Middle frontal gyrus (tissue), 1 donor: Measurements from ENCODE around the gene FAT1.

Experiments
- DNase-seq: peaks from one replicate; pipeline ENCODE4 v3.0.0-alpha.2; 2015; ENCODE audit warnings: low spot score; ENCODE audit errors: extremely low spot score

The FAT1 gene

DNA sequence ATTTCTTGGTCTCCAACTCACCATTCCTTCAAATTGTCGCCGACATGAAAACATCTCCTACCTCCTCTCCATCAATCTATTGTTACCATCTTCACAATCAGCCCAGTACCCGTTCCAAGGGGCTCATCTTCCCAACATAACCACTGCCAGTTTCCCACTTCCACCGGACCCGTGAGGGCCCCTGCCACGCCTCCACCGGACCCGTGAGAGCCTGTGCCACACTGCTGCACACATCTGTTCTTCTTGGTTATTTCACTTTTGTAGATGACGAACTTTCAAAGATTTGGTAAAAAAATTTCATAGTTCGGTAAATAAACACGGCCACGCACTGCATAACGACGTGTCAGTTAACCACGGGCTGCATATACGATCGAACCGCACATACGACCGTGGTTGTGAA is 65.0 kb downstream of the FAT1 start:
- no peak for DNase-seq

DNA sequence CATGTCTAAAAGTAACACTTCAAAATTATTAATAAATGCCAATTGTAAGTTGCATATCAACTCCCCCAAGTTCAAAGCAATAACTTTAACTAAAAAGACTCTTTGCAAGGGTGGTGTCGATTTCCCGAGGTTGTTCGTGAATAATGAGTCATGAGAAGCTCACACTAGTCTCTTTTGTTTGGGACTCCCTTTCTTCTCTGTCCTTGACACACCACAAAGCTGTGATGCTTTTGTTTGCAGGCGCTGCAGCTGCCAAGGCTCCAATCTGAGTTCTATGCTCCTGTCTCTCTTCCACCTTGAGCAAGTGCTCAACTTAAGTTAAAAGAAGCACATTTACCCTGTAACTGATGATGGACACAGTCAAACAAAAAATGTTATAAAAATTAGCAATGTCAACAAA is 65.9 kb downstream of the FAT1 start:
- no peak for DNase-seq

DNA sequence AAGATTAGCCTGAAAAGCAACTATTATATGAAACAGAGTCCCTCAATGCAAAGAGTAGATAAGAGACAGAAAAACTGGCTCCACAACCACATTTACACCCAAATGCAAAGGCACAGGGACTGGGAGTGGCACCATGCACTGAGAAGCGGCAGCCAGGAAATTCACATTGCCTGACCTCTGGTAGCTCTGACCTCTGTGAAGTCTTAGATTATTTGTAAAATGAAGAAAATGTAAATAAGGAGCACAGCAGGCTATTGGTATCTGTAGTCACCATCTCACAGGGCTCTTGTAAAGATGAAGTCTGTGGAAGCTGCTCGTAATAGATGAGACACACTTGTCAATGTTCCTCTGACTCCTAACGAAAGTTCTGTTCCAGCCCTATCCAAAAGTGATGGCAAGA is 69.7 kb downstream of the FAT1 start:
- DNase-seq: no peak

DNA sequence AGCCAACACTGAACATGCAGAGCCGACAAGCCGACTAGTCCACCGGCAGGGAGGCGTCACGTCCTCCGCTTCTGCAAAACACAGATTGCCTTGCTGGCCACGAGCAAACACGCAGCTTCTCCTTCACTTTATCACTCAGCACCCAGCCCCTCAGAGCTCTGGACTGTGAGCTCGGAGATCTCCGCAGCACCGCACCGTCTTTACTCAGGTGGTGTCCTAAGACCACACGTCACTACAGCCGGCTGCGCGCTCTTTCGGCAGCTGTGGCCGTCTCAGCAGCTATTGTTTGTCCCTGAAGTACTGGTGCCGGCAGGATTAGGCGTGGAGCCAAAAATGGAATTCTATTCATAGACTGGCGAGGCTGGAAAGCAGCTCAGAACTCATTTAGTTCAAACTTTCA is 72.0 kb downstream of the FAT1 start:
- DNase-seq: peak; percentile 19

DNA sequence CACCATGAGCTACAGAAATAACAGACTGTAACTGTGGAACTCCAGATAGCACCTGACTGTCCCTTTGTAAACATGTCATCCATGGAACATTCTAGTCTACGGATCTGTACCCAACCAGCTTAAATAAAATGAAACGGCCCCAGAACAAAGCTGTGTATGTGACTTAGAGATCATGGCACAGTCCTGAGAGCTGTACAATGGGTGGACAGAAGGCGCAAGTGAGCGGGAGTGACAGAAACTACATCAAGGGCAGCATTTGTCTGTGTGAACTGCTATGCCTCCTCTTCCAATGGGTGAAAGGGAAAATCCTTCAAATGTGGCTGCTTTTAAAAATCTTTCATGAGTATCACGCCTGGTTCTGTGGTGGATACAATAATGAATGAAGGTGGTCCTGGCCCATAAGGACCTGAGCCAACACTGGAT is 72.5 kb downstream of the FAT1 start:
- no peak for DNase-seq

DNA sequence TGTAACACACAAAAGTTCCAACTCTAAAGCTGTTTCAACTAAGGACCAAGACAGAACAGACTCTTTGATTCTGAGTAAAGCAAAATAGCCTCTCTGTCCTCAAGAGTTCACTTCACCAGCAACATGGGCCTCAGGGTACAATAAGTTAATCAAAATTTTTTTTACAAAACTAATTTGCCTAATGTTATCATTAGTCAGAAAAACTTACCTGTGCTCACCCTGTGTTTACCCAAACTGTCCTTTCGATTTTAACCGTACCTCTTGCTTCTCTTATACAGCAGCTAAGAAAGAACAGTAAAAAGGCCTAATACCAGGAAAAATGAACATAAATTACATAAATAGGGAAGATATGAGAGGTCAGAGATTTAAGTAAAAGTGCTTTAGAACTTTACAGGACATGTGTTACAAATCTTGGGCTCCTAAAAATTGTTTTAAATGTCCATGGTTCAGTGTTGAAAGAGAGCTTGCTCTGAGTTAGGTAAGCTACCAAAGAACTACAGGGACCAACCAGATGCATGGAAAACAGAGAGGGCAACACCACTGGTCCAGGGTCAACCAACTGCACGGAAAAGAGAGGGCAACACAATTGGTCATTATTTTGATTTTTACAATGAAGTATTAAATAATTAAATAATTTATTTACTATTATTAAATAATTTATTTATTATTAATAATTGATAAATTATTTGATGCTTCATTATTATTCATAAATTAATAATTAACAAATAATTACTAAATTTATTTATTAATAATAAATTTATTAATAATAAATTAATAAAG is 73.1 kb downstream of the FAT1 start:
- DNase-seq: no peak

DNA sequence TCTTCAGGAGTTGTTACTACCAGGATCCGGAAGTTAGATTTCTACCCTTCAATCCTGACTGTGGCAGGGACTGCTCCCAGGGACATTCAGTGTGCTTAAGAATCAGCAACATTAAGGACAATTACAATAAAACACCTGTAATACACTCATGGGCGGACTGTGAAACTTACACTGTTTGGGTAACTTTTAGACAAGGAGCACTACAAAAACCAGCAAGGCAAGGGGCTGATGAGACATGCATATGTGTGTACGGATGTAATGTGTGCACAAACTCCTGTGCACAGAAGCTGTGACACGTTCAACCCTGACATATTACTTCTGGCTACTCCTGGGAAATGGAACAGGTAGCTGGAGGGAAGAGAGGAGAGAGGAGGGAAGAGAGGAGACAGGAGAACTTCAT is 75.8 kb downstream of the FAT1 start:
- no peak for DNase-seq

DNA sequence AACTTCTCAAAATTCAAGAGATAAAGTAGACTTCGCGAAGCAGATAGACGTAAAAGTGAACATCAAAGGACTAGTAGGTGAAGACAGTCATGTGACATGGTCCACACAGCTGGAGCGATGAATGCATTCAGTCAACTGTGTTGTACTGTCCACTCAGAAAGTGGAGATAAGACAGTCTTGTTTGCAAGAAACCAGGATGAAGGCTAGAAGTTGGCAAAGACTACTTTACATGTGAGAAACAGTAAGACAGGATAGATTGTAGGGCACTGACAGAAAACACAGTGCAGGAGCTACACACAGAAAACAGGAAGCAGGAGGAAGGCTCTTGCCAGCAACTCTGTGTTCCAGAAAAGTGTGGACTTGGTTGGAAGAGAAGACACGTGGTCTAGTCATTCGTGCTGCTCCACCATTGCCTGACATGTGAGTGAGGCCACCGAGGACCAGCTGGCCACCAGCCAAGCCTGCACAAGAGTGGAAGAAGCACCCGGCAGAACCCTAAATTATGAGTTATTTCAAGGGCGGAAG is 78.9 kb downstream of the FAT1 start:
- DNase-seq: no peak

DNA sequence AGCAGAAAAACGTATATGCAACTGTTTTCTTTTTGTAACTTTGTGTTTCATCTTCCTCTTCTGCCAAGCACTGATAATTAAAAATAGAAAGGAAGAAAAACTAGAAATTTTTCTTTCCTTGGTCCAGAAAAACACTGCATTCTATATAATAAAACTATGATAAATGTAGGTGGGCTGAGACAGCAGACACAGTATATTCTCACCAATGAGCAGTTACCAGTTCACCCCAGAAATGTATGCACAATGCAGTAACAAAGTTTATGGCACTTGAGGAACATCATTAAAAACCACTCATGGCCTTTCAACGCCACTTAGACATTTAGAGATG is 79.4 kb downstream of the FAT1 start:
- DNase-seq: no peak

DNA sequence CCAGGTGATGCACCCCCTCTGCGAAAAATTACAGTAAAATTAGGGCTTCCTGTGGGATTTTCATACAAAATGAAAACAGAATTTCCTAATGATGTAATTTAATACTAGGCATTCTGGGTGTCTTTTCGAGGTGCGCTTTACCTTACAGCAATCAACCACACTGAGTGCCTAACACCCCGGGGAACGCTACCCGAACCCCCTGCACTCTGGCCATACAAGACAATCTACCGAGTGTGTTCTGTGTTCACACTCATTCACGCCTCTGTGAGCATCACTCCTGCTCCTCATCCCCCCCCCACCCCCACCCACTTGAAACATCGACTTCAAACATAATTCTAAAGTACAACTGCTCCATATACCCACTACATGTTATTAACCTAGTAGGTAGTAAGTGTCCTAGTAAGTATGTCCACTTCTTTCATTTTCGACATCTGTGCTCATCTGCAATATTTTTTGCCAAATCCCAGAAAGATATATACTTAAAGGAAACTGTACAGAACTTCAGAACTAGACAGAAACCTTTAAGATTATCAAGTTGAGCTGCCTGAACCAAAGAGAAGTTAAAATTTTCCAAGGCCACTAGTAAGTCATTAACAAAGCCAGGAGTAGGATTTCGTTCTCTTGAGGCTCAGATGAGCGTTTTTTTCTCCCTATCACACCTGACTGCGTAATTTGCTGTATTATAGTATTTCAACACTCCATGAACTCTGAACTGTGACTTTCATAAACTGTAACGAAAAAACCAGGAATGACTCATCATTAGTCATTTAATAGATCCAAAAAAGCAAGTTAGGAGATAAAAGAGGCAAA is 80.0 kb downstream of the FAT1 start:
- DNase-seq: no peak

DNA sequence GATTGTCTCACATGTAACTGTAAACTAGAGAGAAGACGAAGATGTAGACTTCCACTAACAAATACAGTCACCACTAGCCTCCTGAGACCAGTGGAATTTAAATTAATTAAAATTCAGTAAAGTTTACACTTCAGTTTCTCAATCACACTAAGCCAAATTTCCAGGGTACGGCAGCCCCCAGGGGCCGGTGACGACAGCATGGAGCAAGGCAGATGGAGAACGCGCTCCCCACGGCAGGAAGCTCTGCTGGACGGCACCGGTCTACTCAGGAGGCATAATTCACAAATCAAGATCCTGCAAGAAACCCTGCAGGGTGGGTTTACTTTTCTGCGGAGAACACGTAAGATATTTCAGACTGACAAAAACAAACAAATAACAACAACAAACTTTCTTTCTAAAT is 80.7 kb downstream of the FAT1 start:
- DNase-seq: no peak

DNA sequence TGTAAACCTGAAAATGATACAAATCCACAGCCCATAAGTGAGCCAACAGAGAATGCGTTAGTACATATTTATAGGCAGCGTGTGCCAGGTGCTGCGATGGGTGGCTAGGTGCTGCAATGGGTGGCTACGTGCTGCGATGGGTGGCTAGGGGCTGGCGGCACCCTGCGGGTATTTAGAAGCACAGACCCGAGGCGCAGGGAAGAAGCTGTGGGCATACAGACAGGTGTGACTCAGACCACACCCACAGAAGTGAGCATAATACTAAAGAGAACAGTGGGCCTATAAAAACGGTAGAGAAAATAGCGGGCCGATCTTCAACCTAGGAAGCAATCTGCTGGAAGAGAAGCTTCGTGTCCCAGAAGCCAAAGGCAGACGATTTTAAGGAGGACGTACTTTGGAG is 81.1 kb downstream of the FAT1 start:
- no peak for DNase-seq

DNA sequence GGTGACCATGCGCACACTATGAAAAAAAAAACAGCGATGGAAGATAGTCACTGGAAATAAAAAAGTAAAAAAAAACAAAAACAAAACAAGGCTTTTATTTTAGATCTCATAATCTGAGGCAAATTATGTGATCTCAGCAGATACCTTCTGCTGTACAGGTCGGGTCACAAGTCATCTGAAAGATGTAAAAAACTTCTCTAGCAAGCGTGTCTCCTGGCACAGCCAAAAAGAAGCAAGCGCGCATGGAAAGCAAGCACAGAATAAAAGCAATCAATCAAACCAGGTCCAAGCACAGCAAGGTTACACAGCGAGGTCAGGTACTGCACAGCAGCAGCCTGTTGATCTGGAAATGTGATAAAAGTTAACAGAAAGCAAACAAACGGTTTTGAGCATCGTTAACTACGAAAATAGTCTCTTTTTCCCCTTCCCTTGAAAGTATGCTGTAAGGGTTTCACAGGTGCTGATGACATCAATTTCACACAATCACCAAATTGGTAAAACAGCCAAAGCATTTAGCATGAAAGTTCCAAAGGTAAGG is 89.0 kb downstream of the FAT1 start:
- DNase-seq: no peak

DNA sequence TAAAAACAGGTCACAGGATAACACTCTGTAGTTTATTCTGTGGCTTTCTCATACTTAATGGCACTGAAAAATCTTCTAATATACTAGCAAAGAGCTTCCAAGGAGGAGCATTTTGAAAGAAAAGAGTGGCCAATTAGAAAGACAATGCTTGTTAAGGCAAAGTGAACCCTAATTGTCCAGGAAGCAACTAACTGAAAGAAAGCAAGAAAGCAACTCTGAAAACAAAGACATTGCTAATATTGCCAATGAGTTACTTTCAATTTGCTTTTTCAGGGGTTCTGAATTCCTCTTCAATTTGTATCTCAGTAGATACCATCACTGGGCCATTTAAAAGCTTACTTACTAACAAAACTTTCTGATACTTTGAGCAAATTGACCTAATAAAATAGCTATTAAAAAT is 89.8 kb downstream of the FAT1 start:
- DNase-seq: no peak

DNA sequence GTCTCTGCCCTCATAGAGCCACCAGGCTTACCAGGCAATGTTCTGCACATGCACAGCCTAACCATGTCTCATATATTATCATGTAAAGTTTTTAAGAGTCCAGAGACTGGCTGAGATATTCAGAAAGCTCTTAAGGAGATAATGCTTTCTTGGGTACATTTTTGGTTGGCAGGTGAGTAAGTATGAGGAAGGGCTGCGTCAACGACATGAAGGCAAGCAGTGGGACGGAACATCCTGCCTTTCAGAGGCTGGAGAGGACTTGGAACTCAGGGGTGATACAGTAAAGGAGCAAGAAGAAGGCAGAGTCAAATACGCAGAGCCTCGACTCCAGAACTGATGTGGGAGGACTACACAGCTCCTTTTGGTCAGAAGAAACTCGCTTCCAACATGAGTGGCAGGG is 93.5 kb downstream of the FAT1 start:
- no peak for DNase-seq

DNA sequence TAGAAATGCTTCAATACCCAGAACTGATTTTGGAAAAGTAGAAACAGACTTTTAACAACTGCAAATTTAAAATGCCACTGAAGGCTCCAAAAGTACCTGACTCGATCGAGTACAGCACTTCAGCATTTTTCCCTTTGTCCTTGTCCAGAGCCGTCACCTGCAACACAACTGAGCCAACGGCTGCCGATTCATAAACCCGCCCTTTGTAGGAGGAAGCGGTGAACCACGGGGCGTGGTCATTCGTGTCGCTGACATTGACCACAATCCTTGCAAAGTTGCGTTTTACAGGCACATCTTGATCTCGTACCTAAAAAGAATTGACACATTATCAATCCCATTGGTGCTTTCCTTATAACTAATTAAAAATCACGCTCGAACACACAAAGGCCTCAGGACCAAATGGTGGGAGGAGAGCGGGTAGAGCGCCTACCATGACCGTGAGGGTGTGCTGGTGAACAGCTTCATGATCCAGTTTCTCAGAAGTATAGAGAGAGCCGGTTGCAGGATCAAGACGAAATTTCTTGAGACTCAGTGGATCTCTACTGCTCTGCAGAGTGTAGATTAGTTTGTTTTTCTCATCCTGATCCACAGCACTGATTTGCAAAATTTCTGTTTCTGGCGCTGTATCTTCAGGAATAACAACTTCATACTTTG is 95.5 kb downstream of the FAT1 start:
- no peak for DNase-seq

DNA sequence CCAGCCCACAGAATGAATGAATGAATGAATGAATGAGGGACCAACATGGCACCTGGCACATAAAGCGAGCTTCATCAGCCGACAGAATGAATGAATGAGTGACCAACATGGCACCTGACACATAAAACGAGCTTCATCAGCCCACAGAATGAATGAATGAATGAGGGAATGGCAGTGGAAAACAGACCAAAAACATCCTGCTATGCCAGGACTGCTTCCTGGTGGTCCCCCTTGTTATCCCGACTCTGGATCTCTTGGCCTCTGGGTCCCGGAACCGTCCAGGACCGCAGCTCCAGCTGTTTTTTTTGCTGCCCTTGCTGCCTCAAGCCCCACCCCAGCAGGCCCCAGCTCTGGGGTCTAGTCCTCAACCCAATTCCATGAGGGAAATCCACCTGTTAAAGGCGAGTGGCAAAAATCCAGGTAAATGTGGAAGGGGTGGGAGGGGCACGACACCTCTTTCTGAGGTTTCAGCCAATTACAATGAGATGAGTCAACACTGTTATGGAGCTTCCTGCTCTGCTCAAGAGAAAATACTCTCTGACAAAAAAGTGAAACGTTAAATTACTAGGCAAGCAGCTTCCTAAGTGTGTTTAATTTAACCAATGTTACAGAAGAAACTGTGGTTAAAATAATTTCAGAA is 96.3 kb downstream of the FAT1 start:
- DNase-seq: no peak

DNA sequence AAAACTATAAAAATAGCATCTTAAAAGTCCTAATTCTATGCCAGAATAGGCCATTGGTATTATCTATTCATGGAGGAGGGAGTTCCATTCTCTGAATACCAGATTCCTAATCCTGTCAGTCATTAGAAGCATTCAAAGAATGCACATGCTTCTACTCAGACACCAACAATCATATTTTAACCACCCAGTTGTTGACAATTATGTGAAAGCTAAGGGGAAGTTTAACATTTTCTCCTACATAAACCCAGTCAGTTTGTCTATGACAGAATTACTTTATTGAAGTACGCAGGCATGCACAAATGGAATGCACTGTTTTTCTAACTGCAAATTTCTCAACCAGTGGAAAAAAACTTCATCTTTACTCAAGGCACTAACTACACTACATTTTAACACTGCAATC is 98.7 kb downstream of the FAT1 start:
- no peak for DNase-seq

DNA sequence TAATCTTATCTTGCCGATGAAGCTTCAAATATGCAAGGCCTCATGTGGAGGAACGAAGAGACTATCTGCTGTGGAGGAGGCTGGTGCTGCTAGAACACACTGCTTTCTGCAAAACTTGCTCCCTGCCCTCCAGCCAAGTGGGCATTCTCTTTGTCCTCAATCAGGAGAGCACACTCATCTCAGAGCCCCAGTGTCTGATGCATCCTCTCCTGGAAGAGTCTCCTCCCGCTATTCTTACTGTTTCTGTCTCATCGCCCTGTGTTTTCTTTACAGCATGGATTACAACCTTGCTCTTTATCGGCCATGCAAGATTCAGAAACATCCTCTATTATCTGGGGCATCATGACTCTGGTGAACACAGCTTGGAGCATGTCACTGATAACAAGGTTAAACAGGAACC is 100.1 kb downstream of the FAT1 start:
- DNase-seq: no peak

DNA sequence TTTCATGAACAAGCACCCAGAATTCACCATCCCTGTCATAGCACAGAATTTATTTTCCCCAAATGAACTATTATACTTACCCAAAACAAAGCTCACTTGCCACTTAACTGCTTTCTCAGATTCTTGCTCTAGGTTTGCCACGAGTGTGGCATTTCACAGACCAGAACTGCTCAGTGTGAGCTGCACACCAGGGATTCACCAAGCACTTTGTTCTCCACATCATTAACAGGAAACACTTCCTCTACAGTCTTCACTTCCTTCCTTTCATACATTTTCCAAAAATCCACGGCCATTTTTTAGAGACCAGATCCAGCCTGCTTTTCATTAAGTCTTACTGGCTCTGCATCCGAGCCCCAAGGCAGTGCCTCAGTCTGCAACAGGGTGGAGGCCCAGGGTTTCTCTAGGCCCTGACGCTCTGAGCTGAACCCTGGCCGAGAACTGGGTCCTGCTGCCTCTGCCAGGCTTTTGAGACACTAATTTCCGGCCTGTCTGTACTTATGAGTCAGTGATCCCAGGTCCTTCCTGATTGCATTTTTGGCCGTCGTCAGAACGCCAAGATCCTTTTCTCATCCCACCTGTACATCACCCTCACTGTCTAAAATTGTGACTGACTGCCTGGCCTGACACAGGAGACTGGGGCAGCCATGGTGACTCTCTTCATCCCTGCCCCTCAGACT is 100.7 kb downstream of the FAT1 start:
- DNase-seq: no peak

DNA sequence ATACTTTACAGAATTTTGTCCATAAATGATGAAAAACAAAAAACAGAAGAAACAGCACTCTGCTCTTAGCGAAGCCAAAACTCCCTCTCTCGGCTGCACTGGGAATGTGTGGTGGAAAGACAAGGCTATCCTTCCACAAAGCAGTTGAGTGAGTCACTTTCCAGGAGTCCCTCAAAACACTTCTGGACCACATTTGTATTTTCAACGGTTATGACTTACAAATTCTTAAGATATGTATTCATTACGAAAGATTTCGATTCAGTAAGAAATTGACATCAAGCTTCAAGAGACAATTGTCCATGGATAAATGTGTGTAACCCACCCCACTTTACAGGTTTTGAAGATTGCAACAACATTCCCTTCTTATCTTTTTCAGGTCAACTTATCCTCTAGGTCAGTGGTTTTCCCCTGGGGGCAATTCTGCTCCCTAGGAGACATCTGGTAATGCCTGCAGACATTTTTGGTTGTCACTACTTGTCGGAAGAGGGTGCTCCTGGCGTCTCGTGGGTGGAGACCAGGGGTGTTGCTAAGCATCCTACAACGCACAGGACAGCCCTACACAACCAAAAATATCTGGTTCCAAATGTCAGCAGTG is 101.6 kb downstream of the FAT1 start:
- DNase-seq: no peak
